Right ventricle myocardium superior (tissue), 1 donor: ENCODE measurements around the gene ASTN2. TPM values are rescaled to one million over a fixed set of nuclear protein-coding genes. Genes with fewer than 3 reads are reported as not detected.
A peak's percentile ranks its signal among the peaks of the same experiment; 100 is the strongest.

Source experiments
- ATAC-seq: fragments of 200-7000 bp; cut with Tn5 transposase; one replicate; pipeline ENCODE4 v1.9.1; 2020; ENCODE audit warnings: mild to moderate bottlenecking; ENCODE audit not compliant: poor library complexity
- DNase-seq: peaks from one replicate; pipeline ENCODE4 v3.0.0-alpha.2; 2020
- intact Hi-C: fragments of 100-400 bp; cut with DNase I; formaldehyde crosslinking; loops from one replicate; pipeline ENCODE4 v1.11.2; 2022
- total RNA-seq: library from RNA; stranded (reverse); fragmentation: NEBNext Ultra II Directional; extraction: Animal tissue kit (Norgen Biotek cat#: 25700); gene quantifications from one replicate; pipeline ENCODE4 v1.2.1, GENCODE V29; 2021
- donor health status: DM: no; HTN: yes; CAD: no; lungs with severe emphysema.

Gene ASTN2
- total RNA-seq, 1 donor from 2014 or later, result 6.4 TPM

DNA sequence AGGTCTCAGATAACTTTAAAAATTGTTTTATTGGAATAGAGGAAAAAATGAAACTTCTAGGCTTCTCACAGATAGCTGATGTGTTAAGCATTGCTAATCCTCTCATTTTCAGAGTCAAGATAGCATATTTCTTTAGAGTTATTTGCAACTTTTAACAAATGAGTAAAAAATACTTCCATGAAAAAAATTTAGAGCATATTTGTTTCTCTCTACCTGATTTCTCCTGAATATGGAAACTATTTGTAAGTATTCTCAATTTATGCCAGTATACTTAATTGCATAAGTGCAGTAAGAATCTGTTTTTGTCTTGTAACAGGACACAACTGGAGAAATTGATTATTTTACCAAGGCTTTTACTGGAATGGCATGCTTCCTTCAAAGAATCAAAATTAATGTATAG, 731.3 kb downstream of the ASTN2 start:
- ATAC-seq (no peak), DNase-seq (no peak)
- intact Hi-C loops, result no loop called here

DNA sequence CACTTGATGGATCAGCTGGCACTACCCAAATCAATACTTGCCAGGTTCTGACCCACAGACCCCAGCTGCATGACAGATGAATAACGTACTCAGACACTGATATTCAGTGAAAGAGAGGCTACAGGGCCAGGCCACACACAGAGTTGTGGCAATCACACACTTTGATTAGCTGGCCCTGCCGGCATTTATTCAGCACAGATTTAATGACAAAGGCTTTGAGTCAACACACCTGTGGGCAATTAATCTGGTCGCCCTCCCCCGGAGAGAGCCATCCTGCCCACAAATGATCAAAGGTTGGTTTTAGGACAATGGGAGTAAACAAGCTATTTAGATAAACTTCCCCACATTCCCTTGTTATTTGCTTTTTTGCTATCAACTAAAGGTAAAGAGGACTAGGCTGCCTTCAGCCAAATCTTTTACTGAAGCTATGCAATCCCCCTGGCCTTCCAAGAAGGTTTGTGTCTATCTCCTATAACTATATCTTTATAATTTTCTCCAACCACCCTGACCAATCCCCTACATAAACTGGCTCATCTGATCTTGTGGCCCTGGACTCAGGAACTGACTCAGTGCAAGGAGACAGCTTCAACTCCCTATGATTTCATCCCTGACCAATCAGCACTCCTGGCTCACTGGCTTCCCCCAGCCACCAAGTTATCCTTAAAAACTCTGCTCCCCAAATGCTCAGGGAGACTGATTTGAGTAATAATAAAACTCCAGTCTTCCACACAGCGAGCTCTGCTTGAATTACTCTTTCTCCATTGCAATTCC, 740.5 kb downstream of the ASTN2 start:
- ATAC-seq (no peak), DNase-seq (no peak)
- intact Hi-C loops, result no loop called here

- DNase-seq (no peak), ATAC-seq (no peak)
- intact Hi-C loops, result no loop called here
Observed at GRCh38 chr9:116673375-116673774, 741.5 kb downstream of the ASTN2 start.

- ATAC-seq (no peak), DNase-seq (no peak)
- intact Hi-C loops, result no loop called here
Observed at GRCh38 chr9:116671605-116672004, 743.3 kb downstream of the ASTN2 start.

DNA sequence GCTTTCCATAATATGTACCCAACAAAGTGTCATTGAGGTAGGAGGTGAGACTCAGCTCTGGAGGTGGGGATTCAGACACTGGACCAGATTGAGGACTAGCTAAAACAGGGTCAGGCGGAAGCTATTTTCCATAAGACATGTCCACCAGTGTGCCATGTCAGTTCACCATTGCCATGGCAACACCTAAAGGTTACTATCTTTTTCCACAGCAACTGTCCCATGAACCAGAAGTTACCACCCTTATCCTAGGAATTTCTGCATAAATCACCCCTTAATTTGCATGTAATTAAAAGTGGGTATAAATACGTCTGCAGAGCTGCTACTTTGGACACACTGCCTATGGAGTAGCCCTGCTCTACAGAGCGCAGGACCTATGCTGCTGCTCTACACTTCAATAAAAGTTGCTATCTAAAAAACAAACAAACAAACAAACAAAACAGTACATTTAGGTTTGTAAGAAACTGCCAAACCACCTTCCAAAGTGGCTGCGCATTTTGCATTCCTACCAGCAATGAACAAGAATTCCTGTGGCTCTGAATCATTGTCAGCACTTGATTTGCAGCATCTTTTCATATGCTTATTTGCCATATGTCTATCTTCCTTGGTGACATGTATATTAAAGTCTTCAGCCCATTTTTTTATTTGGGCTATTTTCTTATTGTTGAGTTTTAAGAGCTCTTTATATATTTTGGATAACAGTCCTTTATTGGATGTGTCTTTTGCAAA, 745.7 kb downstream of the ASTN2 start:
- ATAC-seq (no peak), DNase-seq (no peak)
- intact Hi-C loops, result loop anchor here (10.0 kb wide), 1 partner anchor 784 kb away; no protein-coding TSS in a partner anchor

DNA sequence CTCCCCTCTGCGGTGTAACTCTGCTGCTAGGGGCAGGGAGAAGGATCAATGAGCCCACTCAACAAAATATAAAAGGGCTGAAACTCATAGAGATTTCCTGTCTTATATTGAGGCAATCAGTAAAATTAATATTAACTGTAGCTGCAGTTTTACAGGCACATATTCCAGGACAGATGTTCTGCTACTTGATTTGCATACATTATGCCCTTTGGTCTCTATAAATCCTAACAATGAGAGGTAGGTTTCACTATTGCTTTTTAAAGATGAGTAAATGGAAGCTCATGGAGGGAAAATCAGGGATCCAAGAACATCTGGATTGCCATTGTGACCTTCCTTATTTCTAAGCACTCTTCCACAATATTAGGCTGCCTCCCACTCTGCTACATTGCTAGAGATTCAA, 751.3 kb downstream of the ASTN2 start:
- DNase-seq, result no peak

GRCh38 chr9:116662646-116663310, 752.1 kb downstream of the ASTN2 start:
- intact Hi-C loops, result loop anchor here (5.0 to 10.0 kb wide), 2 partner anchors 778 to 1070 kb away; no protein-coding TSS in a partner anchor
- ATAC-seq (peak; percentile 32), DNase-seq (no peak)

More for the DNA sequence above, 751.3 kb downstream of the ASTN2 start:
- intact Hi-C loops, result loop anchor here (5.0 to 10.0 kb wide), 2 partner anchors 779 to 1071 kb away; no protein-coding TSS in a partner anchor
- ATAC-seq, result no peak

DNA sequence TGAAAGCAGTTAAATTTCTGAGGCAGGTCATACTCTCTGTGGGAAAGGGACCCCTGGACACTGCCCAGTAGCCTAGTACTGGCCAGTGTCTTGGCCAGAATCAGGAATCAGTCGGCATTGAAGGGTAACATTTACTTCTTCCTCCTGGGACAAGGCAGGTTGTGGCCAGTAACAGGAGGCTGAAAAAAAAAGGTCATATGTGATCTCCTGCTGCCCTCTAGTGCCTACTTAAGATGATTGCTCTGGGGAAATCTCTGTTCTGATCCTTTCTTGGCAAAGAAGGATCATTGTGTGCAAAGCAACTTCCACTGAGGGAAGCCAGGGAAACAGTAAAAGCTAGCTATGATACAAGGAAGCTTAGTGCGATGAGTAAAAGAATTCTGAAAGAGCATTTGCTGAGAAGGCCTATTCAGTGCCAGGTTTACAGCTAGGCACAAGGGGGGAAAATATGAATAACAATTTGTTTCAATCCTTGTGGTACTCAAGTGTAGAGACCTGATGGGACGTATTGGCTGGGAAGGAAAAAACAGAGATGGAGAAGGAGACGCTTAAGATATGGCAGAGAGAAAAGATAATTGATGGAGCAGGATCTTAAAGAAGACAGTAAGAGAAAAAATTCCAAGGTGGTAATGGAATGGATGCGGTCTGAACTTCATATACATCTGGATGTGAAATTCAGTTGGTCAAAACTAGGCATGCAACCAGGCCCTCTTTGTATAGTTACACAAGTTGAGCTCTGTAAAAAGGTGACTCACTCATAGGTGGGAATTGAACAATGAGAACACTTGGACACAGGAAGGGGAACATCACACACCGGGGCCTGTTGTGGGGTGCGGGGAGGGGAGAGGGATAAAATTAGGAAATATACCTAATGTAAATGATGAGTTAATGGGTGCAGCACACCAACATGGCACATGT, 753.6 kb downstream of the ASTN2 start:
- ATAC-seq (peak; percentile 88), DNase-seq (no peak)
- intact Hi-C loops, result loop anchor here (5.0 to 10.0 kb wide), 2 partner anchors 776 to 1069 kb away; no protein-coding TSS in a partner anchor

- ATAC-seq (no peak), DNase-seq (no peak)
- intact Hi-C loops, result loop anchor here (5.0 kb wide), 1 partner anchor 501 kb away; no protein-coding TSS in a partner anchor
Observed at GRCh38 chr9:116658265-116658664, 756.6 kb downstream of the ASTN2 start.

DNA sequence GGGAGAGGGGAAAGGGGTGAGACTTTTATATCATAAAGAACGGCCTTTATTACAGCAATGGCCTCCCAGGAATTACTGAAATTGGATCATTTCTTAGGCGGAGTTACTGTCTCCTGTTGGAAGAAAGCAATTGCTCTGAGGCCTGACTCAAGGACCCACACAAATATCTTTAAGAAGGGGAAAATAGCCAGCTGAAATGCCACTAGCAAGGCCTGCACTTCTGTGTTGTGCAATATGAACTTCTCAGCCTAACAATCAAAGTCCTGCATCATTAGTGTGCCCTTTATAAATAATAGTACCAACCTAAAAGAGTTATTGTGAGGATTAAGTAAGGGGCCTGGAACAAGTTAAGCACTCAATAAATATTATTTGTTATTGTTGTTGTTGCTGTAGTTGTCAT, 757.9 kb downstream of the ASTN2 start:
- intact Hi-C loops, result loop anchor here (5.0 kb wide), 1 partner anchor 500 kb away; no protein-coding TSS in a partner anchor
- DNase-seq (no peak), ATAC-seq (peak; percentile 30)

- intact Hi-C loops, result loop anchor here (5.0 kb wide), 1 partner anchor 499 kb away; no protein-coding TSS in a partner anchor
- DNase-seq, result peak; percentile 45
- ATAC-seq, result peak; percentile 50
Observed at GRCh38 chr9:116656501-116656971, 758.3 kb downstream of the ASTN2 start.

DNA sequence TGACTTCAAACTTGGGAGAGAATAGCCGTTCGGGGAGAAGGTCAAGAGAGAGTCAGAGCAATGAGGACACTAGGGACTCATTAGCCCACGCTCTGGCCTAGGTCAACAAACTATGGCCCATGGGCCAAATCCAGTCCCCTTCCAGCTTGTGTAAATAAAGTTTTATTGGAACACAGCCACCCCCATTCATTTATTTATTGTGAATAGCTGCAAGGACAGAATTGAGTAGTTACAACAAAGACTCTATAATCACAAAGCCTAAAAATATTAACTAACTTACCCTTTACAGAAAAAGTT, 760.9 kb downstream of the ASTN2 start:
- intact Hi-C loops, result no loop called here
- DNase-seq, result no peak
- ATAC-seq, result no peak

GRCh38 chr9:116653348-116654058, 761.4 kb downstream of the ASTN2 start:
- ATAC-seq, result no peak
- intact Hi-C loops, result no loop called here
- DNase-seq, result no peak

GRCh38 chr9:116647515-116647809, 767.4 kb downstream of the ASTN2 start:
- peak; percentile 77 for DNase-seq
- ATAC-seq, result peak; percentile 95
- intact Hi-C loops, result loop anchor here (10.0 kb wide), 1 partner anchor 73 kb away; no protein-coding TSS in a partner anchor

DNA sequence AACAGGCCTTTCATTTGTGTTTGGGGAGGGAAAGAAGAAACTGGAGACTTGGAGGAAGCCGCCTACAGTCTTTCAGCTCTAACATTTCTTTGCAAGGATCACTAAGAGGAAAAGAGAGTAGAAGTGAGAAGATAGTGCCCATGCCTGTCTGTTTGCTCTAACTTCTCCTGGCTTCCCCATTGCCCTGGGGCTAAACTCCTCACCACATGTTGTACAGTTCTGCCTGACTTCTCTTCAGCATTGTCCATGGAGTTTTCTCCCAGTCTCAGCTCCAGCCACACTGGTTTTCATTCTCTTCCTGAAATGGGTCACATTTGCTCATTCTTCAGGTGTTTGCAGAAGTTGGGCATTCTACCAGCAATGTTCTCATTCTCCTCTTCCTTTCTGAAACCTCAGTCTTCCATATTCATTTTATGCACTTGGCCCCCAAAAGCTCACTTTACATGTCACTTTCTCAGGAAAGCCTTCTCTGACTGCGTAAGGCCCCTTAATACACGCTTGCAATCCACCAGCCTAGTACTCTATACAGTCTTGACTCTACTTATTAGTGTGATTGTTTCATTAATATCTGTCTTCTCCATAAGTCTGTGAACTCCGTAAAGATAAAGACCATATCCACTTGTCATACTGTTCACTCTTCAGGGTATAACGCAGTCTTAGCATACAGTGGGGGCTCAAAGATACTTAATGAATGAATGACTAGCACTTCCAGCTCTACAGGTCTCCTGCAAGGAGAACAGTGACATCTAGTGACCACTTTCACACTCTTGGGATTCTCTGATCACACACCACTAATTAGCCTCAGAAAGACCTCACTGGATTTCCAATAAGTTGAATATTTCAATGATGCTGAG, 768.0 kb downstream of the ASTN2 start:
- DNase-seq (no peak), ATAC-seq (peak; percentile 72)
- intact Hi-C loops, result loop anchor here (10.0 kb wide), 1 partner anchor 72 kb away; no protein-coding TSS in a partner anchor

DNA sequence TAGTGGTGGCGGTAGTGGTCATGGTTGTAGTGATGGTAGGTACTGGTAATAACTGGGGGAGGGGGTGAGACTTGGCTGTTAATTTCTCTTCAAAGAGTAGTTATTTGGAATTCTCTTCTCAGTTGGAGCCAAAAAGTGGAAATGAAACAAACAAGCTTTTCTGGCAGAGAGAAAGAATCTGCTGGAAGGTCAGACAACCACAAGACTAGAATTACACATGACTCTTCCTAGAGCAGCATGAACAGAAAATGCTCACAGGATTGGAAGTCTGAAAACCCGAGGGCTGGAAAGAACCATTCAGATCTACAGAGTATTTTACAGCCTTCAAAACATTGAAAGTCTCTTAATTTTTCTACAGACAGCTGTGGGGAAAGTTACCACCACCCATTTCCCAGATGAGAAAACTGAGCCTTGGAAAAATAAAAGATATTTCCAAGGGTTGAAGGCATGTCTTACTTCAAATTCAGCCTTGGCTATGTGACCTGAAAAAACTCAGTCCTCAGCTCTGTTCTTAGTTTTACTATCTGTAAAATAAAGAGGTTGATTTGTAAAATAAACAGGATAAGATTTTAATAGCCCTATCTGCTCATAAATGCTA, 770.7 kb downstream of the ASTN2 start:
- ATAC-seq (no peak), DNase-seq (no peak)
- intact Hi-C loops, result loop anchor here (10.0 kb wide), 1 partner anchor 69 kb away; no protein-coding TSS in a partner anchor
